DND-41 (cell line): ENCODE data around the gene KIF20B.

Experiments
- ATAC-seq: fragments of 200-7000 bp; cut with Tn5 transposase; 3 replicates; pipeline ENCODE4 v1.9.1; 2021; ENCODE audit warnings: low read depth; ENCODE audit not compliant: insufficient read depth
- DNase-seq: peaks from one replicate; pipeline ENCODE4 v3.0.0-alpha.2; 2020
- H2AFZ ChIP-seq: 2 replicates; pipeline ENCODE4 v1.6.0; 2012; ENCODE audit warnings: low read depth, low read length
- H3K27ac ChIP-seq: 2 replicates; pipeline ENCODE4 v1.5.1; 2012; ENCODE audit warnings: low read length, inconsistent platforms
- H3K27me3 ChIP-seq: fragments of 200-600 bp; sonication (generic); 2 replicates; pipeline ENCODE4 v1.6.0; 2012; ENCODE audit warnings: low read length, mild to moderate bottlenecking, inconsistent platforms; ENCODE audit not compliant: insufficient read depth, poor library complexity
- H3K36me3 ChIP-seq: 2 replicates; pipeline ENCODE4 v1.5.1; 2012; ENCODE audit warnings: low read length, inconsistent platforms; ENCODE audit not compliant: insufficient read depth
- H3K4me1 ChIP-seq: 2 replicates; pipeline ENCODE4 v1.5.1; 2012; ENCODE audit warnings: mild to moderate bottlenecking, low read length; ENCODE audit not compliant: insufficient read depth
- H3K4me2 ChIP-seq: 2 replicates; pipeline ENCODE4 v1.6.0; 2012; ENCODE audit warnings: mild to moderate bottlenecking, moderate library complexity, low read length, inconsistent platforms; ENCODE audit not compliant: insufficient read depth
- H3K4me3 ChIP-seq, 2 experiments: fragments of 200-600 bp in 1 of 2; shearing (Covaris generic) in 1 of 2; 2 replicates each; pipeline ENCODE4 v1.5.1; 2012 to 2016; ENCODE audit warnings: inconsistent platforms in 2 of 2, low read length in 2 of 2, mild to moderate bottlenecking in 2 of 2, low read depth in 1 of 2, moderate library complexity in 1 of 2
- H3K79me2 ChIP-seq: 2 replicates; pipeline ENCODE4 v1.6.0; 2012; ENCODE audit warnings: low read length, inconsistent platforms; ENCODE audit not compliant: insufficient read depth
- H3K9ac ChIP-seq: 2 replicates; pipeline ENCODE4 v1.6.0; 2012; ENCODE audit warnings: low read depth, mild to moderate bottlenecking, inconsistent platforms, low read length, moderate library complexity
- H3K9me3 ChIP-seq: 2 replicates; pipeline ENCODE4 v1.5.1; 2012; ENCODE audit warnings: low read length, moderate library complexity, mild to moderate bottlenecking, inconsistent platforms; ENCODE audit not compliant: insufficient read depth, severe bottlenecking
- H4K20me1 ChIP-seq: 2 replicates; pipeline ENCODE4 v1.6.0; 2012; ENCODE audit warnings: low read length; ENCODE audit not compliant: insufficient read depth
- CTCF ChIP-seq: IDR thresholded peaks from 2 replicates; pipeline ENCODE4 v1.5.1; 2012; ENCODE audit warnings: borderline replicate concordance, low read length, moderate library complexity, mild to moderate bottlenecking; ENCODE audit not compliant: poor library complexity, severe bottlenecking; ENCODE audit errors: extremely low read depth
- EZH2 ChIP-seq: IDR thresholded peaks from 3 replicates; pipeline ENCODE4 v1.6.1; 2012; ENCODE audit warnings: borderline replicate concordance, low read depth, mild to moderate bottlenecking, moderate library complexity, low read length, inconsistent platforms; ENCODE audit not compliant: severe bottlenecking

The KIF20B gene

GRCh38 chr10:89783406-89783805 is 82.0 kb downstream of the KIF20B start:
- Histone ChIP-seq H3K36me3 (peaks cover 16% of the 10 kb centered on the region; the same call in 1 of the 2 replicates), H3K27me3 (no peaks in the 10 kb centered on the region), H3K4me3 (no peak overlapping the region), H3K4me2 (no peak overlapping the region), H3K79me2 (no peaks in the 10 kb centered on the region), H3K27ac (no peak overlapping the region), H4K20me1 (no peaks in the 10 kb centered on the region), H2AFZ (no peak overlapping the region), H3K9me3 (no peaks in the 10 kb centered on the region), H3K4me1 (no peaks in the 10 kb centered on the region), H3K9ac (no peak overlapping the region)
- ATAC-seq, result no peak
- no peak for DNase-seq
- TF ChIP-seq CTCF (no peak), EZH2 (no peak)

- no peak overlapping the region for H3K9ac ChIP-seq
- 0 out of 2 replicates have a peak, but pooled peaks cover 6% of the 10 kb centered on the region for H3K4me1 ChIP-seq
- no peak overlapping the region for H3K4me3 ChIP-seq
- TF ChIP-seq CTCF, result no peak
- no peak overlapping the region for H2AFZ ChIP-seq
- no peak; the same call in 2 of the 3 replicates for ATAC-seq
- no peak overlapping the region for H3K4me2 ChIP-seq
- no peaks in the 10 kb centered on the region for H3K79me2 ChIP-seq
- peaks cover 12% of the 10 kb centered on the region; the same call in 1 of the 2 replicates for H3K36me3 ChIP-seq
- no peaks in the 10 kb centered on the region for H3K9me3 ChIP-seq
- peak; percentile 8 for DNase-seq
- no peak overlapping the region for H3K27ac ChIP-seq
- H4K20me1 ChIP-seq, result no peaks in the 10 kb centered on the region
- no peaks in the 10 kb centered on the region for H3K27me3 ChIP-seq
These were observed 83.7 kb downstream of the KIF20B start for GRCh38 chr10:89785095-89785494.

GRCh38 chr10:89789188-89789877 is 87.9 kb downstream of the KIF20B start:
- Histone ChIP-seq H3K9me3 (no peaks in the 10 kb centered on the region), H3K4me2 (no peak overlapping the region), H3K4me1 (0 out of 2 replicates have a peak, but pooled peaks cover 6% of the 10 kb centered on the region), H4K20me1 (no peaks in the 10 kb centered on the region), H2AFZ (no peak overlapping the region), H3K27ac (no peak overlapping the region), H3K79me2 (no peaks in the 10 kb centered on the region), H3K9ac (no peak overlapping the region), H3K4me3 (no peak overlapping the region), H3K36me3 (no peaks in the 10 kb centered on the region), H3K27me3 (no peaks in the 10 kb centered on the region)
- peak; percentile 30 for DNase-seq
- ATAC-seq, result peak; percentile 69
- no peak for TF ChIP-seq EZH2
- TF ChIP-seq CTCF, result no peak
